ENCODE measurements around the gene RNF208. TPM values are rescaled to one million over a fixed set of nuclear protein-coding genes. Genes with fewer than 3 reads are reported as not detected.

The RNF208 gene, protein sequence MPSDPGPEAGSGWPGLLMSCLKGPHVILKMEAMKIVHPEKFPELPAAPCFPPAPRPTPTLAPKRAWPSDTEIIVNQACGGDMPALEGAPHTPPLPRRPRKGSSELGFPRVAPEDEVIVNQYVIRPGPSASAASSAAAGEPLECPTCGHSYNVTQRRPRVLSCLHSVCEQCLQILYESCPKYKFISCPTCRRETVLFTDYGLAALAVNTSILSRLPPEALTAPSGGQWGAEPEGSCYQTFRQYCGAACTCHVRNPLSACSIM
- total RNA-seq (2014; rRNA removed; shearing (Covaris generic)) = 1.0 TPM in 2 replicates

GRCh38 chr9:137222190-137223077 lies at the start of gene RNF208:
RNF208 (minus strand) TSS chr9:137222240; CDS start chr9:137221212, 1,028 bp downstream.
- H3K4me3 ChIP-seq (ENCODE audit: insufficient read depth, low read depth, low read length) = peak within 1 kb of the TSS; percentile 78
- no peaks in the 10 kb centered on the region for H3K36me3 ChIP-seq (replicated peaks; ENCODE audit: control insufficient read depth, insufficient read depth, low read length)
- peak; percentile 87 for DNase-seq
- peaks cover 10% of the 10 kb centered on the region for H3K27me3 ChIP-seq (ENCODE audit: control insufficient read depth, insufficient read depth, low read length)

GRCh38 chr9:137271696-137272076 lies 49.6 kb upstream of the RNF208 start:
- Histone ChIP-seq H3K4me3 (ENCODE audit: insufficient read depth, low read depth, low read length) (no peak overlapping the region), H3K27me3 (ENCODE audit: control insufficient read depth, insufficient read depth, low read length) (no peaks in the 10 kb centered on the region), H3K36me3 (replicated peaks; ENCODE audit: control insufficient read depth, insufficient read depth, low read length) (peaks cover 19% of the 10 kb centered on the region)
- peak; percentile 57 for DNase-seq

- no peaks in the 10 kb centered on the region for H3K27me3 ChIP-seq (ENCODE audit: control insufficient read depth, insufficient read depth, low read length)
- H3K36me3 ChIP-seq (replicated peaks; ENCODE audit: control insufficient read depth, insufficient read depth, low read length) = peaks cover 19% of the 10 kb centered on the region
- H3K4me3 ChIP-seq (ENCODE audit: insufficient read depth, low read depth, low read length) = no peak overlapping the region
- peak; percentile 61 for DNase-seq
These were observed 49.1 kb upstream of the RNF208 start for GRCh38 chr9:137270929-137271695.

DNA sequence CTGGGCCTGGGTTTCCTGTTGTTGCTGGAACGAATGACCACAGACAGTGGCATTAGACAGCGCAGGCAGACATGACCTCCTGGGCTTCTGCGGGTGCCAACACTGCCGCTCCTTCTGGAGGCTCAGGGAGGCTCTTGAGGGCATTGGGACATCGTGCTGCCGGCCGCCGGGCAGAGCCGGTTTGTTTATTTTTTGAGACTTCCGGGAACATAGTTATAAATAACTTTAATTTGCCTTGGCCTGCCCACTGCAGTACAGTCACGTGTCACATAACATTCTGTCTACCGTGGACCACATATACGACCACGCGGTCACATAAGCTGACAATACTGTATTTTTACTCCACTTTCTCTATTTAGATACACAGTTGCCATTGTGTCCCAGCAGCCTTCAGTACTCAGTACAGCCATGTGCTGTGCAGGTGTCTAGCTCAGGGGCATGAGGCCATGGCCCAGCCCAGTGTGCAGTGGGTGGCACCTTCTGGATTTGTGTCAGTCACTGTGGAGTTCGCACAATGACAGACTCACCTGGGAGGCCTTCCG lies 47.3 kb upstream of the RNF208 start:
- peak; percentile 14 for DNase-seq

GRCh38 chr9:137268538-137269201 lies 46.6 kb upstream of the RNF208 start:
- Histone ChIP-seq H3K36me3 (replicated peaks; ENCODE audit: control insufficient read depth, insufficient read depth, low read length) (peaks cover 21% of the 10 kb centered on the region), H3K27me3 (ENCODE audit: control insufficient read depth, insufficient read depth, low read length) (no peaks in the 10 kb centered on the region), H3K4me3 (ENCODE audit: insufficient read depth, low read depth, low read length) (no peak overlapping the region)
- peak; percentile 24 for DNase-seq

More for the DNA sequence above, 47.3 kb upstream of the RNF208 start:
- Histone ChIP-seq H3K36me3 (replicated peaks; ENCODE audit: control insufficient read depth, insufficient read depth, low read length) (peaks cover 19% of the 10 kb centered on the region), H3K4me3 (ENCODE audit: insufficient read depth, low read depth, low read length) (no peak overlapping the region), H3K27me3 (ENCODE audit: control insufficient read depth, insufficient read depth, low read length) (no peaks in the 10 kb centered on the region)

DNA sequence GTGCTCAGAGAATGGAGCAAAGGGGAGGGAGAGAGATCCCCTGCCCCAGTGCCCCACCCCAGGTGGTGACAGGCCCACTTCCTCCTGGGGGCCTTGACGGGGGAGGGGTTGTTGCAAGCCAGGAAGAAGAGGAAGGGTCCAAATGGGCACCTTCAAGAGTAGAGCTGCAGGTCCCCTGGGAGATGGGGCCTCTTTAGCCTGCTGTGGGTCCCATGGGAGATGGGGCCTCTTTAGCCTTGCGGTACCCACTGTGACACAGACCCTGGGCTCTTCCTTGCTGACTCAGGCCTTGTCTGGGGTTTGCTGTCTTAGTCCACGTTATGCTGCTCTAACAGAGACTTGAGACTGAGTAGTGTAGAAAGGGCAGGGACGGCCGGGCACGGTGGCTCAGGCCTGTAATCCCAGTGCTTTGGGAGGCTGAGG lies 45.9 kb upstream of the RNF208 start:
- Histone ChIP-seq H3K36me3 (replicated peaks; ENCODE audit: control insufficient read depth, insufficient read depth, low read length) (peaks cover 24% of the 10 kb centered on the region), H3K27me3 (ENCODE audit: control insufficient read depth, insufficient read depth, low read length) (no peaks in the 10 kb centered on the region), H3K4me3 (ENCODE audit: insufficient read depth, low read depth, low read length) (no peak overlapping the region)
- DNase-seq = peak; percentile 31

GRCh38 chr9:137266585-137267453 lies 44.8 kb upstream of the RNF208 start:
- DNase-seq = peak; percentile 48
- no peaks in the 10 kb centered on the region for H3K27me3 ChIP-seq (ENCODE audit: control insufficient read depth, insufficient read depth, low read length)
- H3K36me3 ChIP-seq (replicated peaks; ENCODE audit: control insufficient read depth, insufficient read depth, low read length) = peaks cover 22% of the 10 kb centered on the region
- H3K4me3 ChIP-seq (ENCODE audit: insufficient read depth, low read depth, low read length) = no peak overlapping the region

DNA sequence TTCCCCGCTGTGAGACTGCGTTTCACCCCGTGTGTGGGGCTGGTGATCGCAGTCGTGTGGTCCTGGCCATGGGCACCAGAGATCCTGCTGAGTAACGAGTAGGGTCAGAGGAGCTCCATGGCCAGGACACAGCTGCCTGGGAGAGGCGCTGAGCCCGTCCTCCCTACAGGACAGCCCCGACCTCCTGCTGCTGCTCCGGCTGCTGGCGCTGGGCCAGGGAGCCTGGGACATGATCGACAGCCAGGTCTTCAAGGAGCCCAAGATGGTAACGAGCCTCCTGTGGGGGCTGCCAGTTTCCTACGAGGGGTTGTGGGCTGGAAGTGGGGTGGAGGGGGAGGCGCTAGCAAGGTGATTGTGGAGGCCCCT lies 44.1 kb upstream of the RNF208 start:
- Histone ChIP-seq H3K27me3 (ENCODE audit: control insufficient read depth, insufficient read depth, low read length) (no peaks in the 10 kb centered on the region), H3K36me3 (replicated peaks; ENCODE audit: control insufficient read depth, insufficient read depth, low read length) (peaks cover 20% of the 10 kb centered on the region), H3K4me3 (ENCODE audit: insufficient read depth, low read depth, low read length) (no peak overlapping the region)
- peak; percentile 51 for DNase-seq

DNA sequence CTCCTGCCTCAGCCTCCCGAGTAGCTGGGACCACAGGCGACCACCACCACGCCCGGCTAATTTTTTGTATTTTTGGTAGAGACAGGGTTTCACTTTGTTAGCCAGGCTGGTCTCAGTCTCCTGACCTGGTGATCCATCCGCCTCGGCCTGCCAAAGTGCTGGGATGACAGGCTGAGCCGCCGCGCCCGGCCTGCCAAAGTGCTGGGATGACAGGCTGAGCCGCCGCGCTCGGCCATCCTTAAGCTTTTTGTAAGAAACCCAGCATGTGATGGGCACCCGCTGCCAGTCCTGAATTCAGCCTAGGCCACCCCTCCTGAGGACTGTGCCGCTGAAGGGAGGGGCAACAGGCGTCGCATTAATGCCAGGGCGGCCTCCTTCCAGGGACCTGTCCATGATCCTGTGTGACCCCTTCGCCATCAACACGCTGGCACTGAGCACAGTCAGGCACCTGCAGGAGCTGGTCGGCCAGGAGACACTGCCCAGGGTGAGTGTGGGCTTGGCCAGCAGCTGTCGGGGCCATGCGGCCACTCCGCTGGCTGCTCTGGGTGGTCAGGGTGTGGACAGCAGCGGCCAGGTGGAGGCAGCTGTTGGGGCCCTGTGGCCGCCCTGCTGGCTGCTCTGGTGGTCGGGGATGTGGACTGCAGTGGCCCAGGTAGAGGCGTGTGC lies 43.6 kb upstream of the RNF208 start:
- peaks cover 20% of the 10 kb centered on the region for H3K36me3 ChIP-seq (replicated peaks; ENCODE audit: control insufficient read depth, insufficient read depth, low read length)
- no peak overlapping the region for H3K4me3 ChIP-seq (ENCODE audit: insufficient read depth, low read depth, low read length)
- H3K27me3 ChIP-seq (ENCODE audit: control insufficient read depth, insufficient read depth, low read length) = no peaks in the 10 kb centered on the region
- DNase-seq = no peak

- Histone ChIP-seq H3K4me3 (ENCODE audit: insufficient read depth, low read depth, low read length) (no peak overlapping the region), H3K36me3 (replicated peaks; ENCODE audit: control insufficient read depth, insufficient read depth, low read length) (peaks cover 16% of the 10 kb centered on the region), H3K27me3 (ENCODE audit: control insufficient read depth, insufficient read depth, low read length) (no peaks in the 10 kb centered on the region)
- no peak for DNase-seq
These were observed 42.0 kb upstream of the RNF208 start for GRCh38 chr9:137264067-137264466.

GRCh38 chr9:137263506-137263905 lies 41.5 kb upstream of the RNF208 start:
- Histone ChIP-seq H3K27me3 (ENCODE audit: control insufficient read depth, insufficient read depth, low read length) (no peaks in the 10 kb centered on the region), H3K4me3 (ENCODE audit: insufficient read depth, low read depth, low read length) (no peak overlapping the region), H3K36me3 (replicated peaks; ENCODE audit: control insufficient read depth, insufficient read depth, low read length) (peaks cover 12% of the 10 kb centered on the region)
- no peak for DNase-seq

- Histone ChIP-seq H3K4me3 (ENCODE audit: insufficient read depth, low read depth, low read length) (no peak overlapping the region), H3K27me3 (ENCODE audit: control insufficient read depth, insufficient read depth, low read length) (no peaks in the 10 kb centered on the region), H3K36me3 (replicated peaks; ENCODE audit: control insufficient read depth, insufficient read depth, low read length) (peaks cover 11% of the 10 kb centered on the region)
- no peak for DNase-seq
These were observed 40.9 kb upstream of the RNF208 start for GRCh38 chr9:137262909-137263285.

Measured in H7 (cell line).